ENCODE data around the gene BBC3.

GRCh38 chr19:47227352-47228167, 3.4 kb downstream of the BBC3 start:
- TF ChIP-seq CTCF (optimal IDR thresholded peaks at IDR 0.05 in 1 of 3, IDR thresholded peaks at IDR 0.05 in 1 of 3, conservative IDR thresholded peaks at IDR 0.05 in 1 of 3; ENCODE audit: extremely low read depth in 1 of 3, insufficient read depth in 2 of 3, low read length in 3 of 3) (no peak), EZH2 (IDR thresholded peaks at IDR 0.05; ENCODE audit: low read length) (no peak)
